ENCODE results near the gene THPO.

DNA sequence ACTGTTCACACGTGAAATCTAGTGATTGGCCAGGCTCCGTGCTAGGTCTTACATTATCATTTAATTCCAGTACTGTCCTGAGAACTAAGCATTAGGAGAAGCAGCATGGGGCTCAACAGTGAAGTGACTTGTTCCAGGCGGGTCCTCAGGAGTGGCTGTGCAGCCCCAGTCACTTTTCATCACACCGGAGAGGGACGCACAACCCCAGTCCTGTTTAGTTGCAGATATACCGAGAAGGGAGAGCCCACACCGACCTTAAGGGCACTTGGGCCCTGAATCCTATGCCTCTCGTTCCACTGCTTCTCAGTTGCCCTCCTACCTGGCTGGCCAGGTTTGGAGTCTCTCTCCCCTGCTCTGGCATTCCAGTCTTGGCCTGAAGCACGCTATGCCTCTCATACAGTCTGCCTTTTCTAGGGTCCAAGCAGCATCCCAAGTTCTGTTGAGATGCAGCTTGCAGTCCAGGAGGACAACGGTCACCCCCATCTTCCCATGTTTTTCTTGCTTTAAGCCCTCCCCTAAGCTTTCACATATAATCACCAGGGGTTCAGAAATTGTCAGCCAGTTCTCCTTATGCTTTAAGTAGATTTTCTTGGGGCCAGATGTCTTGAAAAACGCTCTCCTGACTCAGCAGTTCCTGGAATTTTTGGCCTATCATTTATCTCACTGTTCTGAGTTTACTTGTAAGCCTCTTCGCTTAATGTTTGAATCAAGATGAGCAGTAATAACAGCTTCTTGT, 30.5 kb downstream of the THPO start:
- TF ChIP-seq POLR2A (IDR thresholded peaks at IDR 0.05) (no peak), CTCF (IDR thresholded peaks at IDR 0.05) (no peak), POLR2AphosphoS5 (IDR thresholded peaks at IDR 0.05) (no peak), EP300 (IDR thresholded peaks at IDR 0.05) (no peak)

Data from gastroesophageal sphincter (tissue), 3 donors.